OCI-LY3 (cell line): ENCODE data around the gene DNAJB11.

Source experiments
- H2AFZ ChIP-seq: fragments of 200-600, 300-600 bp; shearing (Covaris generic); 2 replicates; pipeline ENCODE4 v1.6.0; 2014; ENCODE audit warnings: antibody characterized with exemption, low read depth, low read length
- H3K27ac ChIP-seq: fragments of 200-600, 300-600 bp; sonication (generic); 2 replicates; pipeline ENCODE4 v1.5.1; 2014; ENCODE audit warnings: mild to moderate bottlenecking, low read length, moderate library complexity, mixed read lengths
- H3K27me3 ChIP-seq: fragments of 200-600, 300-600 bp; sonication (generic); 2 replicates; pipeline ENCODE4 v1.6.1; 2014; ENCODE audit warnings: low read depth, low read length, mixed read lengths
- H3K36me3 ChIP-seq: fragments of 200-600, 300-600 bp; sonication (generic); replicated peaks from 2 replicates; pipeline ENCODE3; 2014; ENCODE audit warnings: low read depth, low read length, mixed read lengths
- H3K4me1 ChIP-seq: fragments of 300-600, 200-600 bp; sonication (generic); 2 replicates; pipeline ENCODE4 v1.6.1; 2014; ENCODE audit warnings: low read length, mixed read lengths
- H3K4me2 ChIP-seq: fragments of 200-600, 300-600 bp; sonication (generic); 2 replicates; pipeline ENCODE4 v1.6.1; 2014; ENCODE audit warnings: low read length, mixed read lengths
- H3K4me3 ChIP-seq: fragments of 300-600, 200-600 bp; sonication (generic); 2 replicates; pipeline ENCODE4 v1.5.1; 2014; ENCODE audit warnings: antibody characterized with exemption, mild to moderate bottlenecking, low read length, moderate library complexity
- H3K79me2 ChIP-seq: fragments of 300-600, 200-600 bp; shearing (Covaris generic); 2 replicates; pipeline ENCODE4 v1.6.1; 2014; ENCODE audit warnings: mild to moderate bottlenecking, low read length, mixed read lengths
- H3K9ac ChIP-seq: fragments of 300-600, 200-600 bp; shearing (Covaris generic); 2 replicates; pipeline ENCODE4 v1.6.0; 2014; ENCODE audit warnings: mild to moderate bottlenecking, low read length, moderate library complexity
- H3K9me3 ChIP-seq: fragments of 200-600, 300-600 bp; shearing (Covaris generic); 2 replicates; pipeline ENCODE4 v1.6.1; 2014; ENCODE audit warnings: low read length, mixed read lengths; ENCODE audit not compliant: insufficient read depth
- H4K20me1 ChIP-seq: fragments of 200-600, 300-600 bp; sonication (generic); 2 replicates; pipeline ENCODE4 v1.6.1; 2016; ENCODE audit warnings: low read length, mixed read lengths; ENCODE audit not compliant: insufficient read depth
- CTCF ChIP-seq: fragments of 200-600, 300-600 bp; sonication (generic); IDR thresholded peaks from 2 replicates; pipeline ENCODE4 v1.5.1; 2014; ENCODE audit warnings: antibody characterized with exemption, low read length, low read depth
- EZH2phosphoT487 ChIP-seq: fragments of 200-600 bp; shearing (Covaris generic); IDR thresholded peaks from 2 replicates; pipeline ENCODE4 v1.6.1; 2018; ENCODE audit warnings: antibody characterized with exemption, mixed run types, low read depth

The DNAJB11 gene

DNA sequence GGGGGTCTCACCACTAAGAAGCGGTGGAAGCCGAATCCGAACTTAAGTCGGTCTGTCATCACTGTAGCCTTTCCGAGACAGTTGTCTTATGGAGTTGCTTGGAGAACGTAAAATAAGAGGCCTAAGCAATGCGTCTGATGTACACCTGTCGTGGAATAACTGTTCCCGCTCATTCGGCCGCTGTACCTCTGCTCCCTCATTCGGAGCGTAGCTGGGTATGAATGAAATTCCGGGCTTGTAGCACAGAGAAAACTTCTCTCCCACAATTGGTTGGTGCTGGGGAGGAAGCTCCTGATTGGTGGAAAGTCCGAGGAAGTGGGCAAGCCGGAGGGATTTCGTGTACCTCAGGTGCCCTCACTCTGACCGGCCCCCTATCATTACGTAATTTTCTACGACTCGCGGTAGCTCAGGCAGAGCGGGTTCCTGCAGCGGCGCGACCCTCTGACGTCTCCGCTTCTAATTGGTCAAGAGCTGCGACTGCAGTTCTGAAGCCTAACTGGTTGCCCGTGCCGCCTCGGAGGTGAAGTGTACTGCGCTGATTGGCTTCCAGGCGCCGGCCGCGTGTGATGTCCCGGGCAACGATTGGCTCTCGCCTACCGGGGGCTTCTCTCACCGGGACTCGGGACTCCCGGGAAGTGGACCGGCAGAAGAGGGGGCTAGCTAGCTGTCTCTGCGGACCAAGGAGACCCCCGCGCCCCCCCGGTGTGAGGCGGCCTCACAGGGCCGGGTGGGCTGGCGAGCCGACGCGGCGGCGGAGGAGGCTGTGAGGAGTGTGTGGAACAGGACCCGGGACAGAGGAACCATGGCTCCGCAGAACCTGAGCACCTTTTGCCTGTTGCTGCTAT lies at the start of gene DNAJB11:
Gene DNAJB11, plus strand, starts transcription at position 625 of the 845 bp plus-strand sequence. Its CDS starts 178 bp downstream, at position 803.
- H3K79me2 ChIP-seq: peaks cover 59% of the 10 kb centered on the region
- H3K27me3 ChIP-seq: no peaks in the 10 kb centered on the region
- no peak for TF ChIP-seq CTCF
- TF ChIP-seq EZH2phosphoT487: no peak
- H3K9me3 ChIP-seq: no peaks in the 10 kb centered on the region
- peak within 1 kb of the TSS; percentile 95 for H3K4me2 ChIP-seq
- peaks cover 19% of the 10 kb centered on the region for H3K36me3 ChIP-seq
- no peaks in the 10 kb centered on the region for H4K20me1 ChIP-seq
- H2AFZ ChIP-seq: peak within 1 kb of the TSS; percentile 76; the same call in 1 of the 2 replicates
- peak within 1 kb of the TSS; percentile 97 for H3K4me3 ChIP-seq
- peaks cover 19% of the 10 kb centered on the region for H3K4me1 ChIP-seq
- peak within 1 kb of the TSS; percentile 93 for H3K9ac ChIP-seq
- peak within 1 kb of the TSS; percentile 53 for H3K27ac ChIP-seq

DNA sequence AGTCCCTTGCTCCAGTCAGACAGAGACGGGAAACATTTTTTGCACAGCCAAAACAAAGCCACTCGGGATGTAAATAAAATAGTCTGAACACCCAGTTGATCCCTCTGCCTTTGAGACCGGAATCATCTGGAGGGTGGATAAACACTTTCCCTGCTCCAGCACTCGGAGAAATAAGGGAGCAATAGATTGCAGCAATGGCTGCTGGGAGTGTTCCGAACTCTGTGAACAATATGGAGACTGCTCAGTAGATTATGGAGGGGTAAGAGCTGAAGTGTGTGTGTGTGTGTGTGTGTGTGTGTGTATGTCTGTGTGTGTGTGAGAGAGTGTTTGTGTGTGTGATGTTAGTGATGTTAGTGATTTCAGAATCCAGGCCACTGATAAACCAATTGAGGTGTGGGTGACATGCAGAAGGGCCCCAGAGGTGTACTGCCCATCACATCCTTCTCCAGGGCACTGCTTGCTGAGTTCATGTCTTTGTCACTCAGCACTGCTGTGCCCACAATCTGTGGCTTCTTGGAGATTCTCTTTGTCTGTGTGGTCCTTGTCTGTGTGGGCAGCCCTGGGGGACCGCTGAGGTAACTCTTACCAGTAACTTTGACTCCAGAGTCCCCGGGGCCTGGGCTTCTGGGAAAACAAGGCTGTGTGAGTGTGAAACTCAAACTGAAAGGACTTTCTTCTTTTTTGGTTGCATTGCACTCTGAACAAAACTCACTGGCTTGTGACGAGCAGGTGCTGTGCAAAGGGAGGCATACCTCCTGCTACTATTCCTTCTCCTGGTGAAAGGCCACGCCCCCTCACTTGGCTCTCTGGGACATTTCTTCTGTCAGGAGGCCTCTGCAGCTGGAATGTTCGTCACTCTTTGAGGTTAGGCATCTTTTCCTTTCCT lies 49.3 kb upstream of the DNAJB11 start:
- no peaks in the 10 kb centered on the region for H3K27me3 ChIP-seq
- H3K27ac ChIP-seq: peak overlapping the region; percentile 85
- H4K20me1 ChIP-seq: no peaks in the 10 kb centered on the region
- H2AFZ ChIP-seq: no peak overlapping the region
- no peaks in the 10 kb centered on the region for H3K9me3 ChIP-seq
- H3K4me3 ChIP-seq: peak overlapping the region; percentile 22; the same call in 1 of the 2 replicates
- no peaks in the 10 kb centered on the region for H3K36me3 ChIP-seq
- no peak for TF ChIP-seq CTCF
- TF ChIP-seq EZH2phosphoT487: no peak
- peak overlapping the region; percentile 70 for H3K4me2 ChIP-seq
- H3K9ac ChIP-seq: peak overlapping the region; percentile 64
- H3K4me1 ChIP-seq: peaks cover 85% of the 10 kb centered on the region
- no peaks in the 10 kb centered on the region for H3K79me2 ChIP-seq

DNA sequence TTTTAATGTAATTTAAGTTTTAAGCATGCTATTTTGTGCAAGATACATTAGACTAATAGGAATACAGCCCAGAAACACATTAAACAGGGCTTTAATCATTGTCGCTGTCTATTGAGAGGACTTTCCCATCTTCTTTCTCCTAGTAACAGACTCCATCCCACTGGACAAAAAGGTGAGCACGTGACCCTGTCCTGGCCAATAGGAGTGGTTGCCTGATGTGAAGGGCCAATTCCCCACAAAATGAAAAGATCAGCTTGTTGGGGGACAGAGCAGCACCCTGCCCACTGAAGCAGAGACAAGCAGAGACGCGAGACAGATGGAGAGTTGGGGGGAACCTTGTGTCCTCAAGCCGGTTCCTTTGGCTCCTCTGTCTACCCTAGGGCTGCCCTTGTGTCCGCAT lies 47.5 kb upstream of the DNAJB11 start:
- peaks cover 94% of the 10 kb centered on the region for H3K4me1 ChIP-seq
- no peaks in the 10 kb centered on the region for H3K27me3 ChIP-seq

More for the DNA sequence above, 47.5 kb upstream of the DNAJB11 start:
- no peak for TF ChIP-seq CTCF
- no peak for TF ChIP-seq EZH2phosphoT487
- Histone ChIP-seq H3K36me3 (no peaks in the 10 kb centered on the region), H2AFZ (no peak overlapping the region), H3K9ac (no peak overlapping the region), H3K4me2 (no peak overlapping the region), H3K27ac (0 out of 2 replicates have a peak overlapping the region, but pooled peaks have one; percentile 15), H3K4me3 (no peak overlapping the region), H3K9me3 (no peaks in the 10 kb centered on the region), H4K20me1 (no peaks in the 10 kb centered on the region), H3K79me2 (no peaks in the 10 kb centered on the region)
